ENCODE results near the gene SGTB. TPM values are rescaled to one million over a fixed set of nuclear protein-coding genes. Genes with fewer than 3 reads are reported as not detected.
A peak's percentile ranks its signal among the peaks of the same experiment; 100 is the strongest.

Gene SGTB
- total and polyA plus RNA-seq, 5 experiments from 2014 or later: 12.5 to 53.8 (median 15.4) TPM

- H3K4me3 Mint-ChIP-seq: no peak overlapping the region
- ATAC-seq: no peak
- no peaks in the 10 kb centered on the region for H3K36me3 Mint-ChIP-seq
- no peaks in the 10 kb centered on the region for H3K9me3 Mint-ChIP-seq
- H3K27ac Mint-ChIP-seq: no peak overlapping the region
- DNase-seq: no peak
- peaks cover 2 to 4% (median 3%) of the 10 kb centered on the region in 4 donors for H3K4me1 Mint-ChIP-seq
- no peaks in the 10 kb centered on the region for H3K27me3 Mint-ChIP-seq
- POLR2A ChIA-PET: interaction anchor here (1.1 kb wide), 1 partner anchor 198 kb away, joined by 3 read pairs; the partner anchor contains the start of gene ERBIN
These were observed 6.3 kb upstream of the SGTB start for GRCh38 chr5:65728218-65728617.

DNA sequence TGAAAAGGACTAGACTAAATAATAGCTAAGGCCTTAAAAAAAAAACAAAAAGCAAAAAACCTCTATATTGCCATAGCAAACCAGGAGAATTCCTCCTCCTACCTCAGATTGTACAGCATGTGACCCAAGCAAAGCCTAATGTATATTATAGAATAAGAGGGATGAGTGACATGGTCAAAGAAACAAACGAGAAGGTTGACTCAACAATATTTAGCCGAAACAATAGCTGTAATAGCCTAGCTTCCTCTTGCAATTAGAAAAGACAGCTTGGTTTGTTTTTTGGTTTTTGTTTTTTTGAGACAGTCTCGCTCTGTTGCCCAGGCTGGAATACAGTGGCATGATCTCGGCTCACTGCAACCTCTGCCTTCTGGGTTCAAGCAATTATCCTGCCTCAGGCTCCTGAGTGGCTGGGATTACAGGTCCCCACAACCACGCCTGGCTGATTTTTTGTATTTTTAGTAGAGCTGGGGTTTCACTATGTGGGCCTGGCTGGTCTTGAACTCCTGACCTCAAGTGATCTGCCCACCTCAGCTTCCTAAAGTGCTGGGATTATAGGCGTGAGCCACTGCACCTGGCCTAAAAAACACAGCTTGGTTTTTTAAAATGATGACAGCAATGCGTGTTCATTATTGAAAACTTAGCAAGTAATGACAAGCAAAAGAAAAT lies 5.7 kb upstream of the SGTB start:
- H3K27ac Mint-ChIP-seq: no peak overlapping the region
- ATAC-seq (no peak), DNase-seq (no peak)
- H3K4me3 Mint-ChIP-seq: no peak overlapping the region
- H3K27me3 Mint-ChIP-seq: no peaks in the 10 kb centered on the region
- H3K36me3 Mint-ChIP-seq: no peaks in the 10 kb centered on the region
- H3K4me1 Mint-ChIP-seq: peaks cover 8 to 10% (median 9%) of the 10 kb centered on the region in 4 donors
- POLR2A ChIA-PET: interaction anchor here (1.1 kb wide), 1 partner anchor 199 kb away, joined by 3 read pairs; the partner anchor contains the start of gene ERBIN
- H3K9me3 Mint-ChIP-seq: no peaks in the 10 kb centered on the region

- peaks cover 0 to 7% (median 4%) of the 10 kb centered on the region in 3 donors for H3K36me3 Mint-ChIP-seq
- H3K9me3 Mint-ChIP-seq: no peaks in the 10 kb centered on the region
- no peaks in the 10 kb centered on the region for H3K27me3 Mint-ChIP-seq
- DNase-seq (peak in 2 of 10 donors; percentile 7 to 15), ATAC-seq (no peak)
- peak overlapping the region in 9 of 10 donors; percentile 88 to 97 (median 93) for H3K4me3 Mint-ChIP-seq
- POLR2A ChIA-PET: interaction anchor here (0.6 to 5.4 kb wide), 9 partner anchors 8 to 663 kb away, joined by 3 to 45 read pairs (median 6); partner anchors contain the start of genes CENPK, ERBIN, PPWD1 and SHLD3
- H3K27ac Mint-ChIP-seq: peak overlapping the region; percentile 74 to 95 (median 86)
- H3K4me1 Mint-ChIP-seq: peaks cover 10 to 29% (median 14%) of the 10 kb centered on the region in 4 donors
These were observed 880 bp upstream of the SGTB start for GRCh38 chr5:65722575-65723403.

DNA sequence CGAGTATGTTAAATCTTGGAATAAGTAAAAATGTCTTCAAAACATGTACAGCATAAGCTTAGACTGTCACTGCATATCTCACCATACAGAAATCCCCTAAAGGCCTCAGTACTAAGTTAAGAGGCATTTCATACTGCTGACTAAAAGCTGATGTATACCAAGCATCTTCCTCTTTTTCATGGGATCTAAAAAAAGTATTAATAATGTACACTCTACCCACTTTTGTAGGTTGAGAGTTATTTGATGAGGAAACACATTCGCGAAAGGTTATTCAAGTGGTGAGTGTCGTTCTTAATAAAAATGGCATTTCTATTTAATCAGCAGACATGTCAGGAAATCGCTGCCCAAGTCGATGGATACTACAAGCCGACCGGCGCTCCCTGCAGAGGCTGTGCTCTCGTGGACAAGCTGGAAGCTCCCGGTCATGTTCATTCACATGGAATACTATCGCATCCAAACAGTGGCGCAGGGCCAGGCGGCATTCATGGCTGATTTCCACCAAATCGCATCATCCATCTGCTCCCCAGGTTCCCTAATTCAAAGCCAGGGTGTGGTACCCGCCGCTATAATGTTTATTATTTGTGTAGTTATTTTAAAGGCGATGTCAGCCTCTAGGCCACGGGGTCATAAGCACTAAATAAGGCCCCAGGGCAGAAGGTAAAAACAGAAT lies 724 bp downstream of the SGTB start:
- Mint-ChIP-seq H3K9me3 (no peaks in the 10 kb centered on the region), H3K4me1 (peaks cover 10 to 29% (median 14%) of the 10 kb centered on the region in 4 donors), H3K36me3 (peaks cover 0 to 7% (median 4%) of the 10 kb centered on the region in 3 donors), H3K4me3 (peak overlapping the region in 4 of 10 donors; percentile 90 to 95 (median 90)), H3K27me3 (no peaks in the 10 kb centered on the region), H3K27ac (peak overlapping the region in 1 of 10 donors; percentile 96)
- DNase-seq (peak in 4 of 10 donors; percentile 14 to 35 (median 26)), ATAC-seq (peak; percentile 18 to 41)
- POLR2A ChIA-PET: interaction anchor here (0.6 to 5.4 kb wide), 13 partner anchors 9 to 1285 kb away, joined by 3 to 45 read pairs (median 4); partner anchors contain the start of genes CENPK, ERBIN, PPWD1 and SHLD3

GRCh38 chr5:65718576-65719310 lies 3.2 kb downstream of the SGTB start:
- no peaks in the 10 kb centered on the region for H3K27me3 Mint-ChIP-seq
- H3K27ac Mint-ChIP-seq: no peak overlapping the region
- H3K4me1 Mint-ChIP-seq: peaks cover 16 to 44% (median 20%) of the 10 kb centered on the region in 4 donors
- DNase-seq: no peak
- peak overlapping the region in 4 of 10 donors; percentile 89 to 91 (median 90) for H3K4me3 Mint-ChIP-seq
- peaks cover 3 to 7% (median 7%) of the 10 kb centered on the region in 3 donors for H3K36me3 Mint-ChIP-seq
- no peak for ATAC-seq
- POLR2A ChIA-PET: interaction anchor here (0.7 to 5.4 kb wide), 5 partner anchors 9 to 207 kb away, joined by 3 to 45 read pairs (median 6); partner anchors contain the start of gene ERBIN
- H3K9me3 Mint-ChIP-seq: no peaks in the 10 kb centered on the region

DNA sequence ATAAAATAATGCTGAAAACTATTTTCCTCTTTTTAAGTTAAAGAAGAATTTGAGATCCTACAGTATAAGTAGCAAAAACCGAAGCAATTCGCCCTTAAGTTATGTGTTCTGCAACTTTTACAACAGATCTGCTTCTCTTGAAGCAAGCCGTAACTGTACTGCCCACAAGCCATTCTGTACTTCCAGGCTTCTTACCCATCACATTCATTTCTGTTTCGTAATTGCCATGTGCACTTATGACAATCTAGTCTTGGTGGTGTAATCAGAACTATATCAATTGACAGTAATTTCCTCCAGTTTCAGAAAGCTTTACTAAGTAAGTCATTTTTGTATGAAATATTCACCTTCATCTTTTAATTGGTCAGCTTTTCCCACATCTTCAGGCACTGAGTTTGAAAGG lies 13.8 kb downstream of the SGTB start:
- peaks cover 9 to 30% (median 18%) of the 10 kb centered on the region in 4 donors for H3K4me1 Mint-ChIP-seq
- H3K27me3 Mint-ChIP-seq: no peaks in the 10 kb centered on the region
- DNase-seq (no peak), ATAC-seq (no peak)
- POLR2A ChIA-PET: interaction anchor here (0.8 to 1.3 kb wide), 3 partner anchors 11 to 21 kb away, joined by 3 to 6 read pairs (median 3); partner anchors contain the start of genes NLN and SGTB
- H3K27ac Mint-ChIP-seq: no peak overlapping the region
- H3K4me3 Mint-ChIP-seq: no peak overlapping the region
- no peaks in the 10 kb centered on the region for H3K9me3 Mint-ChIP-seq
- H3K36me3 Mint-ChIP-seq: peaks cover 7 to 94% (median 26%) of the 10 kb centered on the region in 3 donors

DNA sequence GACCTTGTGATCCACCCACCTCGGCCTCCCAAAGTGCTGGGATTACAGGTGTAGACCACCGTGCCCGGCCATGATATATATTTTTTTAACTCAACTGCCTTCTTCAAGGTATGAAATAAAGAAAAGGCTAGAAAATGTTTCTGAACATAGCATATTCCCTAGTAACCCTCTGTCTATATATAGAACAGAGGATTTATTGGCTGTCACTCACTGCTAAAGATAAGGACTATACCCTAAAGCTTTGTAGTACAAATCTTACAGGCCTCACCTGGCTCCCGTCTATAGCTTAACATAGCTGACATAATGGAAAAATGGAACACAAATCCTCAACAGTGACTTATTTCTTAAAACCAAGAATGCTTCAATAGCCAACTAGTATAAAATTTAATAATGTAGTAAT lies 14.2 kb downstream of the SGTB start:
- Mint-ChIP-seq H3K4me3 (no peak overlapping the region), H3K4me1 (peaks cover 8 to 28% (median 16%) of the 10 kb centered on the region in 4 donors), H3K9me3 (no peaks in the 10 kb centered on the region), H3K27ac (peak overlapping the region in 3 of 10 donors; percentile 4 to 57 (median 9)), H3K27me3 (no peaks in the 10 kb centered on the region), H3K36me3 (peaks cover 7 to 97% (median 30%) of the 10 kb centered on the region in 3 donors)
- ATAC-seq (no peak), DNase-seq (no peak)
- POLR2A ChIA-PET: interaction anchor here (1.0 to 1.3 kb wide), 2 partner anchors 11 to 14 kb away, joined by 3 to 6 read pairs; partner anchors contain the start of genes NLN and SGTB

DNA sequence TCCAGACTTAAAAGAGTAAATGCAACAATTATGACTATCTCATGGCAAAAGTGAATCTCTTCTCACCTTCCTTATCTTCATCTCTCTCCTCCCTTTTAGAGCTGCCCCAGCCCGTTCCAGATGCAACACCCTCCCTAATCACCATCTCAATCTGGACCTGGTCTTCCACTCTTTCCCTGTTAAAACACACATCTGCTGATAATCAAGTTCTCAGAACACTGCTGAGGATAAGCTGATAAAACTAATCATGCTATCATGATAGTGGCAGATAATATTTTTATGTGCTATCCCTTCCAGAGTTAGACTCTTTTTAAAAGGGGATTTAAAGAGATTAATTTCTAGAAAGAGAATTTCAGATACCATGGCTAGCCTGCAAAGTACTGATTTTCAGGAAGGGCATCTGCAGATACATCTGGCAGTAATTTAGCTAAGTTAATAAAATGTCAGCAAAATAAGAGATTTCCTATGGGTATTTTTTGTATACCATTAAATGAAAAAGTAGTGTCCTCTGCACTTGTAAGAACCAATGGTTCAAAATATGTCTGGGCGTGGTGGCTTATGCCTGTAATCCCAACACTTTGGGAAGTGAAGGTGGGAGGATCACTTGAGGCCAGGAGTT lies 17.2 kb downstream of the SGTB start:
- H3K9me3 Mint-ChIP-seq: no peaks in the 10 kb centered on the region
- peaks cover 0 to 12% (median 2%) of the 10 kb centered on the region in 4 donors for H3K4me1 Mint-ChIP-seq
- POLR2A ChIA-PET: interaction anchor here (0.6 kb wide), 2 partner anchors 96 to 110 kb away, joined by 3 read pairs; no protein-coding TSS in a partner anchor
- DNase-seq: no peak
- H3K4me3 Mint-ChIP-seq: no peak overlapping the region
- peak overlapping the region in 3 of 10 donors; percentile 37 to 76 (median 45) for H3K27ac Mint-ChIP-seq
- H3K27me3 Mint-ChIP-seq: no peaks in the 10 kb centered on the region
- peaks cover 0 to 94% (median 29%) of the 10 kb centered on the region in 3 donors for H3K36me3 Mint-ChIP-seq
- no peak for ATAC-seq

GRCh38 chr5:65702036-65702435 lies 19.9 kb downstream of the SGTB start:
- Mint-ChIP-seq H3K27ac (peak overlapping the region in 1 of 10 donors; percentile 44), H3K4me3 (no peak overlapping the region), H3K4me1 (peaks cover 6 to 19% (median 11%) of the 10 kb centered on the region in 4 donors), H3K36me3 (peaks cover 9 to 88% (median 39%) of the 10 kb centered on the region in 3 donors), H3K9me3 (peaks cover 0 to 3% (median 0%) of the 10 kb centered on the region in 9 donors), H3K27me3 (no peaks in the 10 kb centered on the region)
- POLR2A ChIA-PET: no interaction called here
- DNase-seq: no peak
- ATAC-seq: no peak

GRCh38 chr5:65699338-65699737 lies 22.6 kb downstream of the SGTB start:
- POLR2A ChIA-PET: no interaction called here
- no peak for DNase-seq
- Mint-ChIP-seq H3K4me1 (peaks cover 4 to 17% (median 10%) of the 10 kb centered on the region in 4 donors), H3K36me3 (peaks cover 9 to 62% (median 33%) of the 10 kb centered on the region in 3 donors), H3K9me3 (peaks cover 0 to 3% (median 0%) of the 10 kb centered on the region in 9 donors), H3K27me3 (no peaks in the 10 kb centered on the region), H3K27ac (no peak overlapping the region), H3K4me3 (no peak overlapping the region)
- ATAC-seq: no peak

DNA sequence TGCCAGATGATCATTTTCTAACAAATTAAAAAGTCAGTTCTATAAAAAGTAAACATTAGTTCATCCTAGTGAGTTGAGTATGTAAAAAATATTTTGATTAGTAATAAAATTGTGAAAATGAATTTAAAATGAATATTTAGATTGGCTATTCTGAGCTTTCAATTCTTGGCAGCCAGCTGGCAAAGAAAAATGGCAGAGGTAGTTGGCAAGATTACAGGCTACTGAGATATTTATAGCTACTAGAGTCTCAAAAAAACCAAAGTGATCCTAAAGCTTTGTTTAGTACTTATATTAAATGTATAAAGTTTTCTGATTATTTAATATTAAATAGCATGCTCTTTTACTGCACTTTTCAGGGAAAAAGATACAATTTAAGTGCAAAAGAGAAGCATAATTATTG lies 25.0 kb downstream of the SGTB start:
- H3K27ac Mint-ChIP-seq: no peak overlapping the region
- DNase-seq (no peak), ATAC-seq (no peak)
- peaks cover 9 to 56% (median 29%) of the 10 kb centered on the region in 3 donors for H3K36me3 Mint-ChIP-seq
- peaks cover 0 to 3% (median 0%) of the 10 kb centered on the region in 9 donors for H3K9me3 Mint-ChIP-seq
- H3K4me3 Mint-ChIP-seq: no peak overlapping the region
- H3K27me3 Mint-ChIP-seq: no peaks in the 10 kb centered on the region
- peaks cover 8 to 21% (median 14%) of the 10 kb centered on the region in 4 donors for H3K4me1 Mint-ChIP-seq
- POLR2A ChIA-PET: no interaction called here
